ENCODE results near the gene SLC35E4.

DNA sequence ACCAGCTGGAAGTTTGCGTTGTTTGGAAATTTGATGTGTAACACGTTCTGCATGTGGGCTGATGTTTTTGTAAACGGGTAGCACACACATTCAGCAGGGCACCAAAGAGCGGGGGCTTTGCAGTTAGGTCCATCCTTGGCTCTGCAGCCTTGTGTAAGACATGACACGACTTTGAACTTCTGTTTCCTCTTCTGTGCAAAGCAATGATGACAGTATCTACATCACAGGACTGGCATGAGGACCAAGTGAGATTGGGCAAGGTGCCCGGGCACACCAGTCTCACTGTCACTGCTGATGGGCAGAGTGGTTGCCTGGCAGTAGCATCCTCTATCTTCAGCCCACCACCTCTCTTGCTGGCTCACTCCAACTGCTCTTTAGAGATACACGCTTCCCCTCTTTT, 25.3 kb upstream of the SLC35E4 start:
- TF ChIP-seq, protein P1, sequence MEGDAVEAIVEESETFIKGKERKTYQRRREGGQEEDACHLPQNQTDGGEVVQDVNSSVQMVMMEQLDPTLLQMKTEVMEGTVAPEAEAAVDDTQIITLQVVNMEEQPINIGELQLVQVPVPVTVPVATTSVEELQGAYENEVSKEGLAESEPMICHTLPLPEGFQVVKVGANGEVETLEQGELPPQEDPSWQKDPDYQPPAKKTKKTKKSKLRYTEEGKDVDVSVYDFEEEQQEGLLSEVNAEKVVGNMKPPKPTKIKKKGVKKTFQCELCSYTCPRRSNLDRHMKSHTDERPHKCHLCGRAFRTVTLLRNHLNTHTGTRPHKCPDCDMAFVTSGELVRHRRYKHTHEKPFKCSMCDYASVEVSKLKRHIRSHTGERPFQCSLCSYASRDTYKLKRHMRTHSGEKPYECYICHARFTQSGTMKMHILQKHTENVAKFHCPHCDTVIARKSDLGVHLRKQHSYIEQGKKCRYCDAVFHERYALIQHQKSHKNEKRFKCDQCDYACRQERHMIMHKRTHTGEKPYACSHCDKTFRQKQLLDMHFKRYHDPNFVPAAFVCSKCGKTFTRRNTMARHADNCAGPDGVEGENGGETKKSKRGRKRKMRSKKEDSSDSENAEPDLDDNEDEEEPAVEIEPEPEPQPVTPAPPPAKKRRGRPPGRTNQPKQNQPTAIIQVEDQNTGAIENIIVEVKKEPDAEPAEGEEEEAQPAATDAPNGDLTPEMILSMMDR (IDR thresholded peaks at IDR 0.05): no peak
- TF ChIP-seq POLR2A (IDR thresholded peaks at IDR 0.05): no peak

All from tibial nerve (tissue), 3 donors.